Sigmoid colon (tissue), 4 donors: ENCODE measurements around the gene LCN2.

ENCODE experiments used
- CTCF ChIP-seq, 4 experiments: fragments of 450-650 bp in 3 of 4; fragments of 200-600 bp in 1 of 4; IDR thresholded peaks; one replicate each; pipeline ENCODE4 v1.5.1; 2016 to 2019; ENCODE audit warnings: antibody characterized with exemption in 4 of 4, mild to moderate bottlenecking in 3 of 4, moderate library complexity in 2 of 4
- EP300 ChIP-seq, 4 donors: sonication (generic); formaldehyde crosslinking; IDR thresholded peaks; one replicate each; pipeline ENCODE4 v1.6.1; 2017; ENCODE audit warnings: antibody characterized with exemption in 4 of 4

- no peak for TF ChIP-seq CTCF (IDR thresholded peaks at IDR 0.05)
- TF ChIP-seq EP300 (IDR thresholded peaks at IDR 0.05), result no peak
Observed at GRCh38 chr9:128108269-128109049, 40.8 kb upstream of the LCN2 start.
